Measurements from ENCODE around the gene TUBG2. TPM values are rescaled to one million over a fixed set of nuclear protein-coding genes. Genes with fewer than 3 reads are reported as not detected.

TUBG2 gene
- total RNA-seq, 3 donors from 2014 or later = 19.2 to 27.9 (median 26.1) TPM

- H3K27me3 ChIP-seq = no peaks in the 10 kb centered on the region
- intact Hi-C loops (cut with DNase I; ENCODE audit: low total_unique reads) = no loop called here
- TF ChIP-seq, protein P1, sequence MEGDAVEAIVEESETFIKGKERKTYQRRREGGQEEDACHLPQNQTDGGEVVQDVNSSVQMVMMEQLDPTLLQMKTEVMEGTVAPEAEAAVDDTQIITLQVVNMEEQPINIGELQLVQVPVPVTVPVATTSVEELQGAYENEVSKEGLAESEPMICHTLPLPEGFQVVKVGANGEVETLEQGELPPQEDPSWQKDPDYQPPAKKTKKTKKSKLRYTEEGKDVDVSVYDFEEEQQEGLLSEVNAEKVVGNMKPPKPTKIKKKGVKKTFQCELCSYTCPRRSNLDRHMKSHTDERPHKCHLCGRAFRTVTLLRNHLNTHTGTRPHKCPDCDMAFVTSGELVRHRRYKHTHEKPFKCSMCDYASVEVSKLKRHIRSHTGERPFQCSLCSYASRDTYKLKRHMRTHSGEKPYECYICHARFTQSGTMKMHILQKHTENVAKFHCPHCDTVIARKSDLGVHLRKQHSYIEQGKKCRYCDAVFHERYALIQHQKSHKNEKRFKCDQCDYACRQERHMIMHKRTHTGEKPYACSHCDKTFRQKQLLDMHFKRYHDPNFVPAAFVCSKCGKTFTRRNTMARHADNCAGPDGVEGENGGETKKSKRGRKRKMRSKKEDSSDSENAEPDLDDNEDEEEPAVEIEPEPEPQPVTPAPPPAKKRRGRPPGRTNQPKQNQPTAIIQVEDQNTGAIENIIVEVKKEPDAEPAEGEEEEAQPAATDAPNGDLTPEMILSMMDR (IDR thresholded peaks at IDR 0.05) = no peak
- no peak for TF ChIP-seq POLR2A (IDR thresholded peaks at IDR 0.05)
- no peak for TF ChIP-seq POLR2AphosphoS5 (IDR thresholded peaks at IDR 0.05)
Observed at GRCh38 chr17:42629411-42630009, 29.6 kb upstream of the TUBG2 start.

DNA sequence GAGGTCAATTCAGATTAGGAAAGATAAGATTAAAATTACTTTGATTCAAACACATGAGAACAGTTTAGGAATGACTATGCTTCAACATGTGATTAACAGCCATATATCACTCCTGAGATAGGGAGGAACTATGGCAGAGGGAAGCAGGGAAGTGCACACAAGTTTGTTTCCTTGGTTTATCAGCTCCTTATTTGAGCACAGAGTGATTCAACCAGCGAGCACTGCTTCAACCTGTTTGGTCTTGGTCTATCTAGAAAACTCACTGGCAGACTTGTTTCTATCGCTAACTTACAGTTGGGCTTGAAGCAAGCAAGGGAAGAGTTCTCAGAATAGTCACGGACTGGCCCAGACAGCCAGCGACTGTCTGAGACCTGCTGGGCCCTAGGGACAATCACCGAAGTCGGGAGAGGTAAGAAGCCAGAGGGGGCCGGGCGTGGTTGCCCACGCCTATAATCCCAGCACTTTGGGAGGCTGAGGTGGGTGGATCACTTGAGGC lies 26.1 kb upstream of the TUBG2 start:
- H3K27ac ChIP-seq = no peak overlapping the region
- no peak for DNase-seq (ENCODE audit: low spot score in 2 of 2)

More at GRCh38 chr17:42629411-42630009, 29.6 kb upstream of the TUBG2 start:
- no peaks in the 10 kb centered on the region for H3K36me3 ChIP-seq
- no peak overlapping the region for H3K27ac ChIP-seq
- no peak for DNase-seq (ENCODE audit: low spot score in 2 of 2)
- H3K4me1 ChIP-seq = no peaks in the 10 kb centered on the region
- H3K4me3 ChIP-seq = no peak overlapping the region
- H3K9me3 ChIP-seq = no peaks in the 10 kb centered on the region

DNA sequence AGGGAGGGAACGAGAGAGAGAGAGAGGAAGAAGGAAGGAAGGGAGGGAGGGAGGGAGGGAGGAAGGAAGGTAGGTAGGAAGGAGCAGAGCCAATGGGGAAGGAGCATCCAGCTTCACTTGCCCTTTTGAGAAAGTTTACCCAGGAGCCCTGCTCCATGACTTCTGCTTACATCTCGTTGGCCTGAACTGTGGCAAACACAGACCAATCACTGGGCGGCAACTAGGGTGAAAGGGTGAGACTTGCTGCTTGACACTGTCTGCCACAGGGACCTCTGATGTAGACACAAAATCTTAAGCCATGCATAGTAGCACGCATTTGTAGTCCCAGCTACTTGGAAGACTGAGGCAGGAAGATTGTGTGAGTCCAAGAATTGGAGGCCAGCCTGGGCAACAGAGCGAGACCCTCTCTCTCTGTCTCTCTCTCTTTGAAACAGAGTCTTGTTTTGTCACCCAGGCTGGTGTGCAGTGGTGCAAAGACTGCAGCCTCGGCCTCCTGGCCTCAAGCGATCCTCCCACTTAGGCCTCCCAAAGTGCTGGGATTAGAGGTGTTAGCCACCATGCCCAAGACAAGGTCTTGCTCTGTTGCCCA lies 19.5 kb upstream of the TUBG2 start:
- Histone ChIP-seq H3K9me3 (no peaks in the 10 kb centered on the region), H3K36me3 (no peaks in the 10 kb centered on the region), H3K27me3 (no peaks in the 10 kb centered on the region), H3K4me1 (no peaks in the 10 kb centered on the region), H3K4me3 (no peak overlapping the region), H3K27ac (no peak overlapping the region)
- no peak for DNase-seq (ENCODE audit: low spot score in 2 of 2)
- TF ChIP-seq, protein P1 (IDR thresholded peaks at IDR 0.05) = no peak
- no peak for TF ChIP-seq POLR2AphosphoS5 (IDR thresholded peaks at IDR 0.05)
- no peak for TF ChIP-seq POLR2A (IDR thresholded peaks at IDR 0.05)
- intact Hi-C loops (cut with DNase I; ENCODE audit: low total_unique reads) = no loop called here

More for the DNA sequence above, 26.1 kb upstream of the TUBG2 start:
- intact Hi-C loops (cut with DNase I; ENCODE audit: low total_unique reads) = no loop called here
- Histone ChIP-seq H3K4me3 (no peak overlapping the region), H3K27me3 (no peaks in the 10 kb centered on the region), H3K4me1 (no peaks in the 10 kb centered on the region), H3K36me3 (no peaks in the 10 kb centered on the region), H3K9me3 (no peaks in the 10 kb centered on the region)
- TF ChIP-seq POLR2A (IDR thresholded peaks at IDR 0.05) (no peak), POLR2AphosphoS5 (IDR thresholded peaks at IDR 0.05) (no peak)
- TF ChIP-seq, protein P1 (IDR thresholded peaks at IDR 0.05) = no peak

- Histone ChIP-seq H3K27ac (no peak overlapping the region), H3K27me3 (no peaks in the 10 kb centered on the region), H3K36me3 (no peaks in the 10 kb centered on the region), H3K4me1 (no peaks in the 10 kb centered on the region), H3K4me3 (no peak overlapping the region), H3K9me3 (no peaks in the 10 kb centered on the region)
- DNase-seq (ENCODE audit: low spot score in 2 of 2) = no peak
- intact Hi-C loops (cut with DNase I; ENCODE audit: low total_unique reads) = no loop called here
- TF ChIP-seq POLR2A (IDR thresholded peaks at IDR 0.05) (no peak), POLR2AphosphoS5 (IDR thresholded peaks at IDR 0.05) (no peak)
- TF ChIP-seq, protein P1 (IDR thresholded peaks at IDR 0.05) = no peak
Observed at GRCh38 chr17:42640121-42640520, 19.0 kb upstream of the TUBG2 start.

DNA sequence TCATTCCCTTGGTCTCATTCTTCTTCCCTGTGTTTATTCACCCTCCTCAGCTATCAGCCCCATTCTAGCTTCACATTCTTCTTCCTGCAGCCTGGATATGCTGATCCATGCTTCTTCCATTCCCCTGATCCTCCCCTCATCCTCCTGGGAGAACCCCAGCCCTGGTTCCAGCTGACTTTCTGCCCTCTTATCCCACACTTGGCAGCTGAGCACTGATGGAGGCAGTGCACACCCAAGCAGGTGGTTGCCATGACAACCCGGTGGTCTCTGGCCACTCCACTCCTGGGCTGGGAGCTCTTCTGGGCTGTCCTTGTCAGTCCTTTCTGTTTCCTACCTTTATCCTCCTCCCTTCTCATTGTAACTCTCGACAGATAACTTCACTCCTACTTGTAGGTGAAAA lies 16.7 kb upstream of the TUBG2 start:
- Histone ChIP-seq H3K27me3 (no peaks in the 10 kb centered on the region), H3K9me3 (no peaks in the 10 kb centered on the region), H3K27ac (no peak overlapping the region), H3K36me3 (no peaks in the 10 kb centered on the region), H3K4me3 (no peak overlapping the region), H3K4me1 (no peaks in the 10 kb centered on the region)
- intact Hi-C loops (cut with DNase I; ENCODE audit: low total_unique reads) = no loop called here
- DNase-seq (ENCODE audit: low spot score in 2 of 2) = no peak
- TF ChIP-seq, protein P1 (IDR thresholded peaks at IDR 0.05) = no peak
- no peak for TF ChIP-seq POLR2A (IDR thresholded peaks at IDR 0.05)
- no peak for TF ChIP-seq POLR2AphosphoS5 (IDR thresholded peaks at IDR 0.05)

All from breast epithelium (tissue), 4 donors.